Esophagus squamous epithelium (tissue), 4 donors: ENCODE results near the gene C18orf63.

Source experiments
- POLR2A ChIP-seq, 4 donors: fragments of 450-650 bp; IDR thresholded peaks; one replicate each; pipeline ENCODE4 v1.6.1; 2017; ENCODE audit warnings: antibody characterized with exemption in 4 of 4, mild to moderate bottlenecking in 4 of 4, moderate library complexity in 3 of 4
- TF ChIP-seq, protein P1 (sequence below), 6 experiments: fragments of 450-650 bp in 4 of 6; fragments of 200-600 bp in 2 of 6; sonication (generic) in 2 of 6; IDR thresholded peaks; one replicate each; pipeline ENCODE4 v1.5.1; 2016 to 2019; ENCODE audit warnings: antibody characterized with exemption in 6 of 6, mild to moderate bottlenecking in 4 of 6, moderate library complexity in 4 of 6

DNA sequence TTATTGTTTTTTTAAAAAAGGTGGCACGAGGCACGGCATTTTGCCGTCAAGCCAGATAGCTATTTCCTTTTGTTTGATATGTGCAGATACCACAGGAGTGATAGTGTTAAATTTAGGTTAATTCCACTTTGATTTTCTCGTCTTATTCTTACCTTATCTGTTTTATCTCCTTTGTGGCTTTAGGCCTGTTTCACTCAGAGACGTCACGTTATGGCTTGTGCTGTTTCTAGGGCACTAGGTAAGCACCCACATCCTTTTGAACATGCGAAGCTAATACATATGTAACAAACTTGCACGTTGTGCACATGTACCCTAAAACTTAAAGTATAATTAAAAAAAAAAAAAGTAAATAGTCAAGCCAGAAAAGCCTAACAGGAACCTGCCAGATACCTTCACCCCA lies 57.8 kb downstream of the C18orf63 start:
- TF ChIP-seq, protein P1, sequence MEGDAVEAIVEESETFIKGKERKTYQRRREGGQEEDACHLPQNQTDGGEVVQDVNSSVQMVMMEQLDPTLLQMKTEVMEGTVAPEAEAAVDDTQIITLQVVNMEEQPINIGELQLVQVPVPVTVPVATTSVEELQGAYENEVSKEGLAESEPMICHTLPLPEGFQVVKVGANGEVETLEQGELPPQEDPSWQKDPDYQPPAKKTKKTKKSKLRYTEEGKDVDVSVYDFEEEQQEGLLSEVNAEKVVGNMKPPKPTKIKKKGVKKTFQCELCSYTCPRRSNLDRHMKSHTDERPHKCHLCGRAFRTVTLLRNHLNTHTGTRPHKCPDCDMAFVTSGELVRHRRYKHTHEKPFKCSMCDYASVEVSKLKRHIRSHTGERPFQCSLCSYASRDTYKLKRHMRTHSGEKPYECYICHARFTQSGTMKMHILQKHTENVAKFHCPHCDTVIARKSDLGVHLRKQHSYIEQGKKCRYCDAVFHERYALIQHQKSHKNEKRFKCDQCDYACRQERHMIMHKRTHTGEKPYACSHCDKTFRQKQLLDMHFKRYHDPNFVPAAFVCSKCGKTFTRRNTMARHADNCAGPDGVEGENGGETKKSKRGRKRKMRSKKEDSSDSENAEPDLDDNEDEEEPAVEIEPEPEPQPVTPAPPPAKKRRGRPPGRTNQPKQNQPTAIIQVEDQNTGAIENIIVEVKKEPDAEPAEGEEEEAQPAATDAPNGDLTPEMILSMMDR (IDR thresholded peaks at IDR 0.05): no peak
- TF ChIP-seq POLR2A (IDR thresholded peaks at IDR 0.05): no peak
